ENCODE results near the gene FETUB.

The FETUB gene, protein sequence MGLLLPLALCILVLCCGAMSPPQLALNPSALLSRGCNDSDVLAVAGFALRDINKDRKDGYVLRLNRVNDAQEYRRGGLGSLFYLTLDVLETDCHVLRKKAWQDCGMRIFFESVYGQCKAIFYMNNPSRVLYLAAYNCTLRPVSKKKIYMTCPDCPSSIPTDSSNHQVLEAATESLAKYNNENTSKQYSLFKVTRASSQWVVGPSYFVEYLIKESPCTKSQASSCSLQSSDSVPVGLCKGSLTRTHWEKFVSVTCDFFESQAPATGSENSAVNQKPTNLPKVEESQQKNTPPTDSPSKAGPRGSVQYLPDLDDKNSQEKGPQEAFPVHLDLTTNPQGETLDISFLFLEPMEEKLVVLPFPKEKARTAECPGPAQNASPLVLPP

DNA sequence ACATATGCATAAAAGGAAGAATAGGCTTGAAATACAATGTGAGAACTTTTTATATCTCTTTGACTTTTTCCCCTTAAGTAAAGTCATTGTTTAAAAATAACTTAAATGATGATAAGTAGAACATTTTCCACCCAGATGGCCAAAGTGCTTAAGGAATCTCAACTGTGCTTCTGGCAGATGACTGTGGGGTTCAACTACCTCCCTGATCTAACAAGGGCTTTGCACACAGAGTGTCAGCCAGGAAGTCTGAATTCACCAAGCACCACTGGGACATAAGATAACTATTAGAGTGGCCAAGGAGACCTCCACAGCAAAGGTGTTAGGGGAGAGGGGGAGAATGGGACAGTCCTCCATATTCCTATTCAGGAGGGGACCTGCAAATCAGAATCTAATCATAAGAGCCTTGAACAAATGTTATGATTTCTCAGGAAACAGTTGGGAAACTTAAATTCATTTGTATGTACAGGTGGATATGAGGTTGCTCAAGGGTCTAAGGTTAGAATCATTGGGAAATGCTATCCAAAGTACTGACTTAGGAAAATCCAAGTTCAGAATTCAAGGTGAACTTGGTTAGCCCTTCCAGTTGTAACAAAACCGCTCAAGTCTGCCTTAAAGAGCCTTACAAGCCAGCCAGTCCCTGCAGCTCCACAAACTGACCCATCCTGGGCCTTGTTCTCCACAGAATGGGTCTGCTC is at the start of gene FETUB:
FETUB (plus strand) TSS at position 622 of the 695 bp plus-strand sequence; CDS start at position 684, 62 bp downstream.
- Histone ChIP-seq H3K27ac (ENCODE audit: low read length) (no peak within 1 kb of the TSS), H3K36me3 (ENCODE audit: control insufficient read depth in 2 of 2, insufficient read depth in 2 of 2, low read length in 2 of 2) (no peaks in the 10 kb centered on the region), H3K4me3 (ENCODE audit: low read length in 2 of 2) (no peak within 1 kb of the TSS), H3K27me3 (ENCODE audit: control insufficient read depth in 1 of 2, insufficient read depth in 2 of 2, low read length in 2 of 2) (peaks cover 4 to 22% of the 10 kb centered on the region in 2 donors), H3K4me1 (ENCODE audit: control insufficient read depth, insufficient read depth, low read length) (no peaks in the 10 kb centered on the region), H3K9me3 (ENCODE audit: control insufficient read depth in 2 of 2, low read length in 2 of 2) (peaks cover 0 to 2% of the 10 kb centered on the region in 2 donors), H3K9ac (ENCODE audit: low read length in 2 of 2) (no peak within 1 kb of the TSS)

DNA sequence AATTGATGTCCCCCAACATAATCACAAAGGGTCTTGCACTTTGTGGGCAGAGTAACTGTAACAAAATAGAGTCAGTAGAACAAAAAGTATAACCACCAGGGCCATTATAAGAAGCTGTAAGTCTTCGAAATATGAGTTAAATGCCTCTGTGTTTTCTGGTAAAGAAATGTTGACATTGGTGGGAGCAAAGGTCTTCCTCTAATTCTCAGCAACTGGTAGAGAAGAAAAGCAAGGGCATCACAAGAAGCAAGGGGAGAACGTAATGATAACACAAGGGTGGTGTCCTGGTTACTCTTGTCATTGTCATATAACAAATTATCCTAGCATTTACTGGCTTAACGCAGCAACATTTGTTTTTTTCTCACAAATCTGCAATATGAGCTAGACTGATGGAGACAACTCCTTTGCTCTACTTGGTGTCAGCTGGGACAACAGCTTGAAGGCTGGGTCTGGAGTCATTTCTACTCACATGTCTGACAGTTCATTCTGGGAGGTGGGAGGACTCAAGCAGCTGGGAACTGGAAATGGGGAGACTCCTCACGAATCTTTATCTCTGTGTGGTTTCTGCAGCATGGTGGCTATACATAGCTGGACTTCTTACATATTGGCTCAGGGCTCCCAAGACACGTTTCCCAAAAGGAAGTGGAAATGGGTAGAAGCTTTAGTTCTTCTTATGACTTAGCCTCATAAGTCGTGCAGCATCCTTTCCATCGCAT is 49.5 kb upstream of the FETUB start:
- H3K36me3 ChIP-seq (ENCODE audit: control insufficient read depth in 2 of 2, insufficient read depth in 2 of 2, low read length in 2 of 2), result peaks cover 0 to 5% of the 10 kb centered on the region in 2 donors
- no peaks in the 10 kb centered on the region for H3K27me3 ChIP-seq (ENCODE audit: control insufficient read depth in 1 of 2, insufficient read depth in 2 of 2, low read length in 2 of 2)
- H3K27ac ChIP-seq (ENCODE audit: low read length), result no peak overlapping the region
- no peaks in the 10 kb centered on the region for H3K4me1 ChIP-seq (ENCODE audit: control insufficient read depth, insufficient read depth, low read length)
- no peak overlapping the region for H3K4me3 ChIP-seq (ENCODE audit: low read length in 2 of 2)
- no peak overlapping the region for H3K9ac ChIP-seq (ENCODE audit: low read length in 2 of 2)
- H3K9me3 ChIP-seq (ENCODE audit: control insufficient read depth in 2 of 2, low read length in 2 of 2), result no peaks in the 10 kb centered on the region

DNA sequence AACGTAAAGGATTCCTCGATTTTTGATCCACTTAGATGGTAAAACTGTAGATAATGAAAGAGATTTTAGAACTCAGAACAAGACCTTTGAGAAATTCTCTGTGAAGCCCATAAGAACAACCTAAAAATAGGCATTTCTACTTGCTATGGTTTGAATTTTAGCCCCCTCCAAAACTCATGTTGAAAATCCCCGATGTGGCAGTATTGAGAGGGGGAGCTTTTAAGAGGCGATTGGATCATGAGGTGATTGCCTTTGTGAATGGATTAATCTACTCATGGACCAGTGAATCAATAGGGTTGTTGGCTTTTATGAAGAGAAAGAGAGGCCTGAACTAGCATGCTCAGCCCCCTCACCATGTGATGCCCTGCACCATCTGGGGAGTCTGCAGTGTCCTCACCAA is 47.5 kb upstream of the FETUB start:
- H3K27me3 ChIP-seq (ENCODE audit: control insufficient read depth in 1 of 2, insufficient read depth in 2 of 2, low read length in 2 of 2), result no peaks in the 10 kb centered on the region
- H3K4me1 ChIP-seq (ENCODE audit: control insufficient read depth, insufficient read depth, low read length), result no peaks in the 10 kb centered on the region
- H3K9me3 ChIP-seq (ENCODE audit: control insufficient read depth in 2 of 2, low read length in 2 of 2), result no peaks in the 10 kb centered on the region

DNA sequence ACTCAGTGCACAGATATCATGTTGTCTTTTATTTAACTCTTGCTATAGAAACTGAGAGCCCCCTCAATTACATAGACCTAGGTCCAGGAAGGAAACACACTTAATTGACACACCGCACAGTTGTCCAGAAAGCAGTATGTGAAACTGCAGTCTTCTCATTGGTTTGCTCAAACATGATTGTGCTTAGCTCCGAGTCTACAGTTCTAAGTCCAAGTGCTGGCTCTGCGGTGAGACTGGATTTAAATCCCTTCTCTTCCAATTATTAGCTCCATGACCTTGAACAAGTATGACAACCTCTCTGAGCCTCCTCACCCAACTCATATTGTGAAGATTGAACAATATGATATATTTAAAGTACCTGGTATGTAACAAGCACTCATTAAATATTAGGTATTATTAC is 46.3 kb upstream of the FETUB start:
- no peak overlapping the region for H3K4me3 ChIP-seq (ENCODE audit: low read length in 2 of 2)
- H3K4me1 ChIP-seq (ENCODE audit: control insufficient read depth, insufficient read depth, low read length), result no peaks in the 10 kb centered on the region
- no peaks in the 10 kb centered on the region for H3K9me3 ChIP-seq (ENCODE audit: control insufficient read depth in 2 of 2, low read length in 2 of 2)
- H3K36me3 ChIP-seq (ENCODE audit: control insufficient read depth in 2 of 2, insufficient read depth in 2 of 2, low read length in 2 of 2), result no peaks in the 10 kb centered on the region
- no peaks in the 10 kb centered on the region for H3K27me3 ChIP-seq (ENCODE audit: control insufficient read depth in 1 of 2, insufficient read depth in 2 of 2, low read length in 2 of 2)
- no peak overlapping the region for H3K27ac ChIP-seq (ENCODE audit: low read length)
- H3K9ac ChIP-seq (ENCODE audit: low read length in 2 of 2), result no peak overlapping the region

More for the DNA sequence above, 47.5 kb upstream of the FETUB start:
- Histone ChIP-seq H3K4me3 (ENCODE audit: low read length in 2 of 2) (no peak overlapping the region), H3K36me3 (ENCODE audit: control insufficient read depth in 2 of 2, insufficient read depth in 2 of 2, low read length in 2 of 2) (no peaks in the 10 kb centered on the region), H3K27ac (ENCODE audit: low read length) (no peak overlapping the region), H3K9ac (ENCODE audit: low read length in 2 of 2) (no peak overlapping the region)

DNA sequence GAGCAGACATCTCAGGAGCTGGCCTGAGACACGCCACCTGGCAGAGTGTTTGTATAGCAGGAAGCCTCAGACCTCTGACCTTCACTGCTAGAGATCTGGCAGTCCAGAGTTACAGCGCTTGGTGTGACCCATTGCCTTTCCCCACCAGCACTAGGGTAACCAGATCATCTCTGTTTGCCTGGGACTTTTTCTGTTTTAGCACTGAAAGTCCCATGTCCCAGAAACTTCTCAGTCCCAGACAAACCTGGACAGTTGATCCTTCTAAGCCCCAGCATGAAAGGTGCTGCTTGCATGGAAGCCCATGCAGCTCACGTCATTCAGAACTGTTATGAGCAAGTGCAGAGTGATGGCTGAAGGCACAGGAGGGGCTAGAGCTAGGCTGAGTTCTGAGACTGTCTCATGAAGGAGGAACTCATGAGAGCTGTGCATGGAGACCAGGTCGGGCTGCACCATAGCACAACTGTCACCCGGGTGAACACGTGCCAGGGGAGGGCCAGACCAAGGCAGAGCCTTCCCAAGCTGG is 45.5 kb upstream of the FETUB start:
- no peaks in the 10 kb centered on the region for H3K36me3 ChIP-seq (ENCODE audit: control insufficient read depth in 2 of 2, insufficient read depth in 2 of 2, low read length in 2 of 2)
- no peaks in the 10 kb centered on the region for H3K27me3 ChIP-seq (ENCODE audit: control insufficient read depth in 1 of 2, insufficient read depth in 2 of 2, low read length in 2 of 2)
- no peaks in the 10 kb centered on the region for H3K9me3 ChIP-seq (ENCODE audit: control insufficient read depth in 2 of 2, low read length in 2 of 2)
- H3K9ac ChIP-seq (ENCODE audit: low read length in 2 of 2), result no peak overlapping the region
- no peak overlapping the region for H3K27ac ChIP-seq (ENCODE audit: low read length)
- no peak overlapping the region for H3K4me3 ChIP-seq (ENCODE audit: low read length in 2 of 2)
- no peaks in the 10 kb centered on the region for H3K4me1 ChIP-seq (ENCODE audit: control insufficient read depth, insufficient read depth, low read length)

DNA sequence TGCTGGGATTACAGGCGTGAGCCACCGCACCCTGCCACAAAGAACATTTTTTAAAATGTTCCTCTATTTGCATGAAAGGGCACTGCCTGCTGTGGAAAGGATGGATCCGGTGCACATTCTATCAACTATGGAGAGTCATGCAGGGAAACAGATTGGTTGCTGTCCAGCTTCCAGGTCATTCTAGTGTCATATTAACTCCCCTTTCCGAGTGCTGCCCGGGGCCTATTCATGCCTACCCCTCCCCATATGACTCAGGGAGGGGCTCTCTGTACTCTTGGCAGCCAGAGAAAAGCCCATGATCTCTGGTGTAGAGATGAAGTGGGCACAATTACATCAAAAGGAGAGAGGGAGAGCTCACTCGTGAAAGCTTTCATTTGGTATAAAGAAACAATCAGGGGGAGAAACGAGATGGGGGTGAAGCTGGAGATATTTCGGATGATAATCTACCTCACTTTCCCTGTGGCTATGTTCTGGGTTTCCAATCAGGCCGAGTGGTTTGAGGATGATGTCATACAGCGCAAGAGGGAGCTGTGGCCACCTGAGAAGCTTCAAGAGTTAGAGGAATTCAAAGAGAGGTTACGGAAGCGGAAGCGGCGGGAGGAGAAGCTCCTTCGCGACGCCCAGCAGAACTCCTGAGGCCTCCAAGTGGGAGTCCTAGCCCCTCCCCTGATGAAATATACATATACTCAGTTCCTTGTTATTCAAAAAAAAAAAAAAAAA is 43.5 kb upstream of the FETUB start:
- no peak overlapping the region for H3K9ac ChIP-seq (ENCODE audit: low read length in 2 of 2)
- no peaks in the 10 kb centered on the region for H3K27me3 ChIP-seq (ENCODE audit: control insufficient read depth in 1 of 2, insufficient read depth in 2 of 2, low read length in 2 of 2)
- no peak overlapping the region for H3K27ac ChIP-seq (ENCODE audit: low read length)
- no peaks in the 10 kb centered on the region for H3K36me3 ChIP-seq (ENCODE audit: control insufficient read depth in 2 of 2, insufficient read depth in 2 of 2, low read length in 2 of 2)
- H3K9me3 ChIP-seq (ENCODE audit: control insufficient read depth in 2 of 2, low read length in 2 of 2), result no peaks in the 10 kb centered on the region
- H3K4me1 ChIP-seq (ENCODE audit: control insufficient read depth, insufficient read depth, low read length), result no peaks in the 10 kb centered on the region
- no peak overlapping the region for H3K4me3 ChIP-seq (ENCODE audit: low read length in 2 of 2)

DNA sequence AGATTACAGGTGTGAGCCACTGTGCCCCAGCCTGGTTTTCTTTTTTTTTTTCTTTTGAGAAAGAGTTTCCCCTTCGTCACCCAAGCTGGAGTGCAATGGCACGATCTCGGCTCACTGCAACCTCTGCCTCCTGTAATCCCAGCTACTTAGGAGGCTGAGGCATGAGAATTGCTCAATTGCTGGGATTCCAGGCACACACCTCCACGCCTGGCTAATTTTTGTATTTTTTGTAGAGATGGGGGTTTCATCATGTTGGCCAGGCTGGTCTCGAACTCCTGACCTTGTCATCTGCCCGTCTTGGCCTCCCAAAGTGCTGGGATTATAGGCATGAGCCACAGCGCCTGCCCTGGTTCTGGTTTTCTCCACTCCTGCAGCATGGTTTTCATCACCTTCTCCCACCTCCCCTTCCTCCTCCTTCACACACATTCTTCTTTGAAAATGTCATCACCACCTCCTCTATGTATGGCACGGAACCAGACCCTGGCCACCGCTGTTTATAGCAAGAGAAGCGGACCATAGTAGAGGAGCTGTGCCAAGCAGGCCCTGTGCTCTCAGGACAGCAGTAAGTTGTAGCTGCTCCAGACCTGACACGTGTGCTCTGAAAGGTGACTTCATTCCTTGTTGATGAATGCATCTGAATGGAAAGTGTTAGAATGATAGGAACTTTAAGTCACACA is 42.0 kb upstream of the FETUB start:
- no peaks in the 10 kb centered on the region for H3K27me3 ChIP-seq (ENCODE audit: control insufficient read depth in 1 of 2, insufficient read depth in 2 of 2, low read length in 2 of 2)
- H3K4me1 ChIP-seq (ENCODE audit: control insufficient read depth, insufficient read depth, low read length), result no peaks in the 10 kb centered on the region
- H3K36me3 ChIP-seq (ENCODE audit: control insufficient read depth in 2 of 2, insufficient read depth in 2 of 2, low read length in 2 of 2), result no peaks in the 10 kb centered on the region
- no peaks in the 10 kb centered on the region for H3K9me3 ChIP-seq (ENCODE audit: control insufficient read depth in 2 of 2, low read length in 2 of 2)
- H3K27ac ChIP-seq (ENCODE audit: low read length), result no peak overlapping the region
- no peak overlapping the region for H3K4me3 ChIP-seq (ENCODE audit: low read length in 2 of 2)
- H3K9ac ChIP-seq (ENCODE audit: low read length in 2 of 2), result no peak overlapping the region

DNA sequence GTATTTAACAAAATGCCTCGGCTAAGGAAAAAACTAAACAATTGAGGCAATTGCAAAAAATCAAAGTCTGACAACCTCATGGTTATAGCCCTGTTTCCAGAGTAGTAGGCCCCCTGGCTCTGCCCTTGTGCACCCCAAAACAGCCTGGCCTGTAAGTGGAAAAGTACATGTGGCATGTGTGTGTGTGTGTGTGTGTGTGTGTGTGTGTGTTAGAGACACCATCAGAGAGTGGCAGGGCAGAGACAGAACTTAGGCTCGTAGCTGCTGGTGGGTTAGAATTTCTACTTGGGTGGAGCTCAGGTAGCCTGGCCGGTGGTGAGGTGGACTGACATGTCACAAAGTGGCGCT is 41.4 kb upstream of the FETUB start:
- Histone ChIP-seq H3K9me3 (ENCODE audit: control insufficient read depth in 2 of 2, low read length in 2 of 2) (no peaks in the 10 kb centered on the region), H3K27me3 (ENCODE audit: control insufficient read depth in 1 of 2, insufficient read depth in 2 of 2, low read length in 2 of 2) (no peaks in the 10 kb centered on the region), H3K4me1 (ENCODE audit: control insufficient read depth, insufficient read depth, low read length) (no peaks in the 10 kb centered on the region), H3K9ac (ENCODE audit: low read length in 2 of 2) (no peak overlapping the region), H3K27ac (ENCODE audit: low read length) (no peak overlapping the region), H3K36me3 (ENCODE audit: control insufficient read depth in 2 of 2, insufficient read depth in 2 of 2, low read length in 2 of 2) (no peaks in the 10 kb centered on the region), H3K4me3 (ENCODE audit: low read length in 2 of 2) (no peak overlapping the region)

DNA sequence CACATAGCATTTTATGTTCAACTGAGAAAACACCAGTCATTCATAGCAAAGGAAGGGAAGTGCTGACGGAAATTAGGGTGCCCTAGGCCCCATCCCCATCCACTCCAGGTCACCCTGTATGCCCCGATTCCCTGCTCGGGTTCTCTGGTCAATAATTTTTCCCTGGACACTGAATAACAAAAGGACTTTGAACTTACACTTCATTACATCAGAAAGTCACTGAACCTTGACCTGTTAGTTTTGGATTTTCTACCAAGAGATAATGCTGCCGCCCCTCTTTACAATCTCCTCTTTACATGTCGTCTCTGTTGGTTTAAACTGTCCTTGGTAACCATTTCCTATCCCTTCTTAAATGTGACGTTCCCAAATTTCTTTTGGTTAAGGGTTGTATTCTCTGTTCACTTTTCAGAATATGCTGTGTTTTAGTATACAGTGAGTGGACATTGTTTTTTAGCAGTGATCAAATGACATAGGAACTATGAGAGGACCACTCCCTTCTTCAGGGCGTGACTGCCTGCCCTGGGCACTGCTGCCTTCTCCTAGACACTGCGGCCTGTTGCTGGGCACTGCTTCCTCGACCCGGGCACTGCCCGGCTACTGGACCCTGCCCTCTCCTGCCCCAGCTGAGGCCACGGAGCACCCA is 40.9 kb upstream of the FETUB start:
- H3K9ac ChIP-seq (ENCODE audit: low read length in 2 of 2), result no peak overlapping the region
- no peak overlapping the region for H3K27ac ChIP-seq (ENCODE audit: low read length)
- H3K36me3 ChIP-seq (ENCODE audit: control insufficient read depth in 2 of 2, insufficient read depth in 2 of 2, low read length in 2 of 2), result no peaks in the 10 kb centered on the region

More for the DNA sequence above, 40.9 kb upstream of the FETUB start:
- H3K9me3 ChIP-seq (ENCODE audit: control insufficient read depth in 2 of 2, low read length in 2 of 2), result no peaks in the 10 kb centered on the region
- no peaks in the 10 kb centered on the region for H3K27me3 ChIP-seq (ENCODE audit: control insufficient read depth in 1 of 2, insufficient read depth in 2 of 2, low read length in 2 of 2)
- H3K4me1 ChIP-seq (ENCODE audit: control insufficient read depth, insufficient read depth, low read length), result no peaks in the 10 kb centered on the region
- no peak overlapping the region for H3K4me3 ChIP-seq (ENCODE audit: low read length in 2 of 2)
